GM18498 (cell line): Measurements from ENCODE around the gene TMEM80.
A peak's percentile ranks its signal among the peaks of the same experiment; 100 is the strongest.

Experiments
- ATAC-seq: cut with Tn5 transposase; IDR thresholded peaks from one replicate; pipeline ENCODE4 v1.9.1; 2021; ENCODE audit warnings: mild to moderate bottlenecking, moderate library complexity; ENCODE audit not compliant: unreplicated experiment

The TMEM80 gene

GRCh38 chr11:742571-743201 is 47.1 kb downstream of the TMEM80 start:
- ATAC-seq = no peak

GRCh38 chr11:745428-745827 is 49.8 kb downstream of the TMEM80 start:
- no peak for ATAC-seq

- peak; percentile 41 for ATAC-seq
Measured at GRCh38 chr11:746289-747157, 50.9 kb downstream of the TMEM80 start.

- ATAC-seq = peak; percentile 91
Measured at GRCh38 chr11:747158-748006, 51.8 kb downstream of the TMEM80 start, which contains the start of gene TALDO1. Gene TALDO1, plus strand, starts transcription at chr11:747464. Its CDS starts 18 bp downstream, at chr11:747482.

- peak; percentile 11 for ATAC-seq
Measured at GRCh38 chr11:748007-748359, 52.4 kb downstream of the TMEM80 start.

- no peak for ATAC-seq
Measured at GRCh38 chr11:749731-750130, 54.1 kb downstream of the TMEM80 start.
